ENCODE data around the gene ASCL2.

ASCL2 gene

GRCh38 chr11:2272228-2272945 lies 2.0 kb upstream of the ASCL2 start:
- peak; percentile 0 for DNase-seq (ENCODE audit: low spot score)

GRCh38 chr11:2271327-2272227 lies 1.2 kb upstream of the ASCL2 start:
- DNase-seq (ENCODE audit: low spot score), result peak; percentile 0

GRCh38 chr11:2271077-2271326 lies 614 bp upstream of the ASCL2 start:
- DNase-seq (ENCODE audit: low spot score), result no peak

- peak; percentile 35 for DNase-seq (ENCODE audit: low spot score)
Measured at GRCh38 chr11:2269601-2270321, 627 bp downstream of the ASCL2 start.

- no peak for DNase-seq (ENCODE audit: low spot score)
Measured at GRCh38 chr11:2268729-2269600, 1.4 kb downstream of the ASCL2 start.

GRCh38 chr11:2267851-2268728 lies 2.3 kb downstream of the ASCL2 start:
- DNase-seq (ENCODE audit: low spot score), result no peak

- no peak for DNase-seq (ENCODE audit: low spot score)
Measured at GRCh38 chr11:2267306-2267850, 3.0 kb downstream of the ASCL2 start.

- DNase-seq (ENCODE audit: low spot score), result no peak
Measured at GRCh38 chr11:2266586-2267305, 3.6 kb downstream of the ASCL2 start.

- DNase-seq (ENCODE audit: low spot score), result no peak
Measured at GRCh38 chr11:2265854-2266585, 4.4 kb downstream of the ASCL2 start.

- DNase-seq (ENCODE audit: low spot score), result peak; percentile 63
Measured at GRCh38 chr11:2265396-2265795, 5.0 kb downstream of the ASCL2 start.

GRCh38 chr11:2264366-2265053 lies 5.9 kb downstream of the ASCL2 start:
- no peak for DNase-seq (ENCODE audit: low spot score)

GRCh38 chr11:2263724-2264360 lies 6.5 kb downstream of the ASCL2 start:
- DNase-seq (ENCODE audit: low spot score), result no peak

- no peak for DNase-seq (ENCODE audit: low spot score)
Measured at GRCh38 chr11:2263071-2263565, 7.3 kb downstream of the ASCL2 start.

GRCh38 chr11:2262301-2263070 lies 7.9 kb downstream of the ASCL2 start:
- DNase-seq (ENCODE audit: low spot score), result no peak

GRCh38 chr11:2261436-2262230 lies 8.8 kb downstream of the ASCL2 start:
- no peak for DNase-seq (ENCODE audit: low spot score)

Measured in Ammon's horn (tissue), 1 donor.